OCI-LY1 (cell line): Measurements from ENCODE around the gene SLC2A9.

Experiments used
- CTCF ChIP-seq: fragments of 200-600 bp; sonication (generic), shearing (Covaris generic); IDR thresholded peaks from 2 replicates; pipeline ENCODE4 v1.5.1; 2017; ENCODE audit warnings: mild to moderate bottlenecking, antibody characterized with exemption, low read length, moderate library complexity, mixed read lengths
- EZH2 ChIP-seq: fragments of 200-600 bp; sonication (generic), shearing (Covaris generic); IDR thresholded peaks from 2 replicates; pipeline ENCODE4 v1.8.0; 2017; ENCODE audit warnings: borderline replicate concordance, mixed run types, mild to moderate bottlenecking, antibody characterized with exemption, low read length, moderate library complexity, mixed read lengths

GRCh38 chr4:9940041-9940440 is 81.3 kb downstream of the SLC2A9 start:
- TF ChIP-seq CTCF (no peak), EZH2 (no peak)
